Smooth muscle cell (in vitro differentiated cells): ENCODE measurements around the gene MIDN. TPM values are rescaled to one million over a fixed set of nuclear protein-coding genes. Genes with fewer than 3 reads are reported as not detected.

Experiments used
- DNase-seq: peaks from one replicate; lab custom pipeline; 2025; ENCODE audit not compliant: unreplicated experiment; lab: John Stamatoyannopoulos, UW
- H2AFZ ChIP-seq: fragments of 200-600 bp; sonication (generic); 2 replicates; pipeline ENCODE4 v1.6.0; 2016; ENCODE audit warnings: antibody characterized with exemption, low read depth, mild to moderate bottlenecking
- H3F3A ChIP-seq: fragments of 200-600 bp; sonication (generic); 2 replicates; pipeline ENCODE4 v1.6.0; 2017; ENCODE audit warnings: antibody characterized with exemption, low read depth
- H3K27ac ChIP-seq: fragments of 200-600 bp; sonication (generic); 2 replicates; pipeline ENCODE4 v1.5.1; 2016; ENCODE audit warnings: low read depth, mild to moderate bottlenecking
- H3K27me3 ChIP-seq: fragments of 200-600 bp; sonication (generic); 2 replicates; pipeline ENCODE4 v1.6.1; 2016; ENCODE audit warnings: low read depth, mild to moderate bottlenecking
- H3K36me3 ChIP-seq: fragments of 200-600 bp; sonication (generic); 2 replicates; pipeline ENCODE4 v1.5.1; 2016; ENCODE audit warnings: low read depth
- H3K4me1 ChIP-seq: fragments of 200-600 bp; sonication (generic); 2 replicates; pipeline ENCODE4 v1.5.1; 2016; ENCODE audit warnings: low read depth
- H3K4me2 ChIP-seq: fragments of 200-600 bp; sonication (generic); 2 replicates; pipeline ENCODE4 v1.6.0; 2016; ENCODE audit warnings: mild to moderate bottlenecking
- H3K4me3 ChIP-seq: fragments of 200-600 bp; sonication (generic); 2 replicates; pipeline ENCODE4 v1.5.1; 2016; ENCODE audit warnings: mild to moderate bottlenecking
- H3K79me2 ChIP-seq: fragments of 200-600 bp; sonication (generic); 2 replicates; pipeline ENCODE4 v1.6.0; 2016; ENCODE audit warnings: low read depth, mild to moderate bottlenecking
- H3K9ac ChIP-seq: fragments of 200-600 bp; sonication (generic); 2 replicates; pipeline ENCODE4 v1.6.0; 2016; ENCODE audit warnings: low read depth
- H3K9me3 ChIP-seq: fragments of 200-600 bp; sonication (generic); replicated peaks from 2 replicates; pipeline ENCODE4 v1.5.1; 2016; ENCODE audit warnings: low read depth
- H4K20me1 ChIP-seq: fragments of 200-600 bp; sonication (generic); 2 replicates; pipeline ENCODE4 v1.6.0; 2016; ENCODE audit warnings: low read depth
- CTCF ChIP-seq: fragments of 200-600 bp; sonication (generic); IDR thresholded peaks from 2 replicates; pipeline ENCODE4 v1.5.1; 2017; ENCODE audit warnings: borderline replicate concordance, mild to moderate bottlenecking, antibody characterized with exemption; ENCODE audit not compliant: insufficient read depth, poor library complexity, severe bottlenecking
- WGBS: methylation state at CpG from one replicate; pipeline ENCODE4 v1.1.7; 2016; ENCODE audit warnings: low lambda C conversion rate; 5-methylcytosine and 5-hydroxymethylcytosine counted together
- polyA plus RNA-seq: library from polyadenylated mRNA; unstranded; fragments of >200 nt; fragmentation: Nextera tagmentation; extraction: Ambion mirVana; gene quantifications from 2 replicates; pipeline ENCODE4 v1.2.1, GENCODE V29; 2016
- total RNA-seq: library from RNA; depleted of rRNA; stranded (reverse); fragments of >200 nt; gene quantifications from 2 replicates; pipeline ENCODE4 v1.2.3, GENCODE V29; 2014

The MIDN gene
- total and polyA plus RNA-seq, 2 experiments from 2014 or later, result 58.5 to 65.3 TPM

DNA sequence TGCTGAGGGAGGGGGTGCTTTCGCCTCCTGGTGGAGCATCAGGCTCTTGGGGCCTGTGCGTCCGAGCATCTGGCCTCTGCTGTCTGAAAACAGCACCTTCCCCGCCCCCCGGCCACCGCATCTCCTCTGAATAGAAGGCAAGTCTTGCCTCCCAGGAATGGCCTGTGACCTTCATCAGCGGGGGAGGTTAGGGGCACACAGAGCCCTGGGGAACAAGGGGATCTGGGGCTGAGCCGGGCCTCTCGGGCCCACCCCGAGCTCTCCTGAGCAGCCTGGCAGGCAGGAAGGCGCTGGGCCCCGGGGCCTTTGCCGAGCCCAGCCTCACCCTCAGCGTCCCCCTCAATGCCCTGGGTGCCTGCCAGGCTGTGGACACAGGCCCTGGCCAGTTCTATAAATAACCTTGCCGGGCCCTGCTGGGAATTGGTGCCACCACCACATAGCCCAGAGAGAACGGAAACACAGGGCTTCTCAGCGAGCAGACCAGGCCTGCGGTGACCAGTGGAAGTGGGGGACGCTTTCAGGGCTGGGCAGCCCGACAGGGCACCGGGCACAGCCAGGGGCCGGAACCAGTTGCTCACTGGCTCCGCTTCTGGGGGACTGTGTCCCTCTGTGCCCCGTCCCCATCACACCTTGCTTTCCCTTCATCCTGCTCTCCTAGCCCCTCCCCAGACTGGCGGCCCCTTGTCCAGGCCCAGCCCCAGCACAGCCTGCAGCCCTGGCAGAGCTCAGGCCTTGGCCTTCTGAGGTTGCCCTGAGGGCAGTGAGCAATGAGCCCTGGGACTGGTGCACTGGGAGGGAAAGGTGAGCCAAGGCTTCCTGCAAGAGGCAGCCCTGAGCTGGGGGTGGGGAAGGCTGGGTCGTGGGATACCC is 33.3 kb upstream of the MIDN start:
- no peak for TF ChIP-seq CTCF
- Histone ChIP-seq H3K36me3 (no peaks in the 10 kb centered on the region), H3K9ac (no peak overlapping the region), H3K4me3 (no peak overlapping the region), H3F3A (peaks cover 9% of the 10 kb centered on the region), H3K79me2 (peaks cover 96% of the 10 kb centered on the region), H3K4me2 (peak overlapping the region; percentile 12), H3K4me1 (peaks cover 16% of the 10 kb centered on the region), H2AFZ (no peak overlapping the region), H3K27me3 (no peaks in the 10 kb centered on the region), H4K20me1 (peaks cover 46% of the 10 kb centered on the region), H3K27ac (peak overlapping the region; percentile 15), H3K9me3 (no peaks in the 10 kb centered on the region)
- no peak for DNase-seq
- 91% methylated on average over 26 of the region's 26 CpGs for WGBS

GRCh38 chr19:1216756-1217155 is 31.6 kb upstream of the MIDN start:
- Histone ChIP-seq H3K27me3 (no peaks in the 10 kb centered on the region), H3K79me2 (peaks cover 85% of the 10 kb centered on the region), H3K9me3 (no peaks in the 10 kb centered on the region), H3F3A (peaks cover 6% of the 10 kb centered on the region), H3K4me3 (no peak overlapping the region), H3K36me3 (no peaks in the 10 kb centered on the region), H3K9ac (no peak overlapping the region), H4K20me1 (peaks cover 62% of the 10 kb centered on the region), H3K4me2 (no peak overlapping the region), H2AFZ (no peak overlapping the region), H3K27ac (no peak overlapping the region), H3K4me1 (peaks cover 13% of the 10 kb centered on the region)
- TF ChIP-seq CTCF, result no peak
- DNase-seq, result no peak
- 93% methylated on average over 12 of the region's 12 CpGs for WGBS

DNA sequence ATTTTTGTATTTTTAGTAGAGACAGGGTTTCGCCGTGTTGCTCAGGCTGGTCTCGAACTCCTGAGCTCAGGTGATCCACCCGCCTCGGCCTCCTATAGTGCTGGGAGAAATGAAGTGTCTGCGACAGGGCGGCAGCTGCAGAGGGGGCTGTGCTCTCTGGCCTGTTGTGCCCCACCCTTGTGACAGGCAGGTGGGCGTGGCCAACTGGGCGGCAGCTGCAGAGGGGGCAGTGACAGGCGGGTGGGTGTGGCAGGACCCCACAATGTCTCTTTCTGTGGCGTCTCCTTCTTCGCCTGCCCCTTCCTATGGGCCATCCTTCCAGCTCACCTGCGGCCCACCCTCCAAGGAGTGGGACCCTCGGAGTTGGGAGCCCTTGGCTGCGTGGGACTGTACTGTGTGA is 31.0 kb upstream of the MIDN start:
- peaks cover 79% of the 10 kb centered on the region for H3K79me2 ChIP-seq
- H3K9ac ChIP-seq, result no peak overlapping the region
- peaks cover 68% of the 10 kb centered on the region for H4K20me1 ChIP-seq
- no peak for TF ChIP-seq CTCF
- no peak overlapping the region for H3K27ac ChIP-seq
- peaks cover 13% of the 10 kb centered on the region for H3K4me1 ChIP-seq
- H3K9me3 ChIP-seq, result no peaks in the 10 kb centered on the region
- no peak overlapping the region for H3K4me3 ChIP-seq
- H3F3A ChIP-seq, result peaks cover 6% of the 10 kb centered on the region
- H3K36me3 ChIP-seq, result no peaks in the 10 kb centered on the region
- H2AFZ ChIP-seq, result no peak overlapping the region
- H3K4me2 ChIP-seq, result no peak overlapping the region
- WGBS, result 92% methylated on average over 14 of the region's 15 CpGs
- H3K27me3 ChIP-seq, result no peaks in the 10 kb centered on the region
- no peak for DNase-seq
